Lower leg skin (tissue), 3 donors: ENCODE data around the gene NUDT19.

Experiments
- POLR2A ChIP-seq, 2 donors: fragments of 450-650 bp; IDR thresholded peaks; one replicate each; pipeline ENCODE4 v1.6.1; 2016 to 2017; ENCODE audit warnings: antibody characterized with exemption in 2 of 2, mild to moderate bottlenecking in 1 of 2, moderate library complexity in 1 of 2
- TF ChIP-seq, protein P1 (sequence below), 3 donors: fragments of 450-650 bp; IDR thresholded peaks; one replicate each; pipeline ENCODE4 v1.5.1; 2016; ENCODE audit warnings: antibody characterized with exemption in 3 of 3, mild to moderate bottlenecking in 3 of 3, moderate library complexity in 2 of 3

DNA sequence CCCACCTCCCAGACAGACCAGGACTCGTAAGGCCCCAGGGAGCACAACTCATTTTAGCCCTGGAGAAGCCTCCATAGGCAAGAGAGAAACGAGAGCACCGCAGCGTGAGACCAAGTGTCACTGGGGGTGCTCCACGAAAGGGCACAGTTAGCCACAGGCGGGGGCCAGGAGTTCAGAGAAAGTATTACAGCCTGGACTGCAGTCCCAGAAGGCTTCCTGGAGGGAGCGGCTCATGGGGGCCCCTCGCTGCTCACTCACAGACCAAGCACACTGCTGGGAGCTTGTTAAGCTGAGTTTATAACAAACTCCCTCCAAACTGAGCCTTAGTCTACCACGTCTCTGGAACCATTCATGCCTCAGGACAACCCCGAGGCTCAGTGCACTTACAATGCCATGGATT, 33.1 kb upstream of the NUDT19 start:
- TF ChIP-seq, protein P1, sequence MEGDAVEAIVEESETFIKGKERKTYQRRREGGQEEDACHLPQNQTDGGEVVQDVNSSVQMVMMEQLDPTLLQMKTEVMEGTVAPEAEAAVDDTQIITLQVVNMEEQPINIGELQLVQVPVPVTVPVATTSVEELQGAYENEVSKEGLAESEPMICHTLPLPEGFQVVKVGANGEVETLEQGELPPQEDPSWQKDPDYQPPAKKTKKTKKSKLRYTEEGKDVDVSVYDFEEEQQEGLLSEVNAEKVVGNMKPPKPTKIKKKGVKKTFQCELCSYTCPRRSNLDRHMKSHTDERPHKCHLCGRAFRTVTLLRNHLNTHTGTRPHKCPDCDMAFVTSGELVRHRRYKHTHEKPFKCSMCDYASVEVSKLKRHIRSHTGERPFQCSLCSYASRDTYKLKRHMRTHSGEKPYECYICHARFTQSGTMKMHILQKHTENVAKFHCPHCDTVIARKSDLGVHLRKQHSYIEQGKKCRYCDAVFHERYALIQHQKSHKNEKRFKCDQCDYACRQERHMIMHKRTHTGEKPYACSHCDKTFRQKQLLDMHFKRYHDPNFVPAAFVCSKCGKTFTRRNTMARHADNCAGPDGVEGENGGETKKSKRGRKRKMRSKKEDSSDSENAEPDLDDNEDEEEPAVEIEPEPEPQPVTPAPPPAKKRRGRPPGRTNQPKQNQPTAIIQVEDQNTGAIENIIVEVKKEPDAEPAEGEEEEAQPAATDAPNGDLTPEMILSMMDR (IDR thresholded peaks at IDR 0.05): no peak
- no peak for TF ChIP-seq POLR2A (IDR thresholded peaks at IDR 0.05)
